Loucy (cell line): ENCODE data around the gene PRICKLE2.

Source experiments
- H2AFZ ChIP-seq: fragments of 200-600 bp; sonication (generic); 2 replicates; pipeline ENCODE4 v1.6.0; 2016; ENCODE audit warnings: antibody characterized with exemption, mild to moderate bottlenecking, low read length, moderate library complexity
- H3F3A ChIP-seq: fragments of 200-600 bp; 2 replicates; pipeline ENCODE4 v1.6.0; 2016; ENCODE audit warnings: antibody characterized with exemption, low read depth, mild to moderate bottlenecking
- H3K27me3 ChIP-seq: fragments of 200-600 bp; sonication (generic); 2 replicates; pipeline ENCODE4 v1.6.1; 2014; ENCODE audit warnings: low read length, mild to moderate bottlenecking; ENCODE audit not compliant: insufficient read depth, poor library complexity, severe bottlenecking
- H3K36me3 ChIP-seq: fragments of 200-600 bp; sonication (generic); 2 replicates; pipeline ENCODE4 v1.6.1; 2016; ENCODE audit warnings: low read length; ENCODE audit not compliant: insufficient read depth
- H3K4me1 ChIP-seq: fragments of 200-600 bp; sonication (generic); 2 replicates; pipeline ENCODE4 v1.5.1; 2014; ENCODE audit warnings: low read length, mild to moderate bottlenecking; ENCODE audit not compliant: insufficient read depth, poor library complexity, severe bottlenecking
- H3K4me2 ChIP-seq: fragments of 200-600 bp; sonication (generic); 2 replicates; pipeline ENCODE4 v1.6.0; 2014; ENCODE audit warnings: antibody characterized with exemption, low read length, low read depth, mild to moderate bottlenecking; ENCODE audit not compliant: poor library complexity, severe bottlenecking
- H3K4me3 ChIP-seq: fragments of 200-600 bp; sonication (generic); 2 replicates; pipeline ENCODE4 v1.5.1; 2014; ENCODE audit warnings: low read length, mild to moderate bottlenecking, mixed read lengths; ENCODE audit not compliant: poor library complexity, severe bottlenecking
- H3K79me2 ChIP-seq: fragments of 200-600 bp; sonication (generic); 2 replicates; pipeline ENCODE4 v1.6.1; 2014; ENCODE audit warnings: low read length; ENCODE audit not compliant: insufficient read depth
- H3K9ac ChIP-seq: fragments of 200-600 bp; sonication (generic); 2 replicates; pipeline ENCODE4 v1.6.0; 2014; ENCODE audit warnings: mild to moderate bottlenecking, low read depth, low read length, moderate library complexity; ENCODE audit not compliant: poor library complexity, severe bottlenecking
- H3K9me2 ChIP-seq: fragments of 200-600 bp; sonication (generic); replicated peaks from 2 replicates; pipeline ENCODE4 v1.6.1; 2016; ENCODE audit warnings: low read depth, low read length, mixed read lengths
- H3K9me3 ChIP-seq: fragments of 200-600 bp; sonication (generic); 2 replicates; pipeline ENCODE4 v1.6.1; 2014; ENCODE audit warnings: mild to moderate bottlenecking, antibody characterized with exemption, low read length, low read depth; ENCODE audit not compliant: insufficient read depth
- H4K20me1 ChIP-seq: fragments of 200-600 bp; sonication (generic); 2 replicates; pipeline ENCODE4 v1.6.0; 2014; ENCODE audit warnings: antibody characterized with exemption, low read length, mild to moderate bottlenecking; ENCODE audit not compliant: insufficient read depth, poor library complexity, severe bottlenecking
- EZH2phosphoT487 ChIP-seq: fragments of 200-600 bp; IDR thresholded peaks from 2 replicates; pipeline ENCODE4 v1.6.1; 2018; ENCODE audit warnings: antibody characterized with exemption, mild to moderate bottlenecking, moderate library complexity, borderline replicate concordance
- TF ChIP-seq, protein P1 (sequence below): fragments of 200-600 bp; sonication (generic); conservative IDR thresholded peaks from 2 replicates; pipeline ENCODE4 v1.5.1; 2014; ENCODE audit warnings: mild to moderate bottlenecking, antibody characterized with exemption, low read length

The PRICKLE2 gene

DNA sequence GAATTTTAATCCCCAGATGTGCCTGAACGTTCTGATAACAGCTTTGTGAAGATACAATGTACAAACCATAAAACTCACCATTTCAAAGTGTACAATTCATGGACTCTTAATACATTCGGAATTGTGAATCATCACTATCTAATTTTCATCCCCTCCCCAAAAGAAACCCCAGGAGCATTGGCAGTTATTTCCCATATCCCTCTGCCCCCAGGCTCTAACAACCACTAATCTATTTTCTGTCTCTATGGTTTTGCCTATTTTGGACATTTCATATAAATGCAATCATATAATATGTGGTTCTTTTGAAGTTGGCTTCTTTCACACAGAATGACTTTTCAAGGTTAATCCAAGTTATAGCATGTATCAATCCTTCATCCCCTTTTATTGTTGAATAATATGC is 25.3 kb downstream of the PRICKLE2 start:
- no peaks in the 10 kb centered on the region for H3K36me3 ChIP-seq
- H2AFZ ChIP-seq, result no peak overlapping the region
- H3K9me3 ChIP-seq, result no peaks in the 10 kb centered on the region
- H3K79me2 ChIP-seq, result no peaks in the 10 kb centered on the region
- H3K4me1 ChIP-seq, result no peaks in the 10 kb centered on the region
- no peak overlapping the region for H3K4me3 ChIP-seq
- H3K27me3 ChIP-seq, result no peaks in the 10 kb centered on the region
- no peak overlapping the region for H3K4me2 ChIP-seq
- H3K9ac ChIP-seq, result no peak overlapping the region
- no peaks in the 10 kb centered on the region for H4K20me1 ChIP-seq
- no peaks in the 10 kb centered on the region for H3K9me2 ChIP-seq
- no peaks in the 10 kb centered on the region for H3F3A ChIP-seq
- TF ChIP-seq EZH2phosphoT487, result no peak
- TF ChIP-seq, protein P1, sequence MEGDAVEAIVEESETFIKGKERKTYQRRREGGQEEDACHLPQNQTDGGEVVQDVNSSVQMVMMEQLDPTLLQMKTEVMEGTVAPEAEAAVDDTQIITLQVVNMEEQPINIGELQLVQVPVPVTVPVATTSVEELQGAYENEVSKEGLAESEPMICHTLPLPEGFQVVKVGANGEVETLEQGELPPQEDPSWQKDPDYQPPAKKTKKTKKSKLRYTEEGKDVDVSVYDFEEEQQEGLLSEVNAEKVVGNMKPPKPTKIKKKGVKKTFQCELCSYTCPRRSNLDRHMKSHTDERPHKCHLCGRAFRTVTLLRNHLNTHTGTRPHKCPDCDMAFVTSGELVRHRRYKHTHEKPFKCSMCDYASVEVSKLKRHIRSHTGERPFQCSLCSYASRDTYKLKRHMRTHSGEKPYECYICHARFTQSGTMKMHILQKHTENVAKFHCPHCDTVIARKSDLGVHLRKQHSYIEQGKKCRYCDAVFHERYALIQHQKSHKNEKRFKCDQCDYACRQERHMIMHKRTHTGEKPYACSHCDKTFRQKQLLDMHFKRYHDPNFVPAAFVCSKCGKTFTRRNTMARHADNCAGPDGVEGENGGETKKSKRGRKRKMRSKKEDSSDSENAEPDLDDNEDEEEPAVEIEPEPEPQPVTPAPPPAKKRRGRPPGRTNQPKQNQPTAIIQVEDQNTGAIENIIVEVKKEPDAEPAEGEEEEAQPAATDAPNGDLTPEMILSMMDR, result no peak

DNA sequence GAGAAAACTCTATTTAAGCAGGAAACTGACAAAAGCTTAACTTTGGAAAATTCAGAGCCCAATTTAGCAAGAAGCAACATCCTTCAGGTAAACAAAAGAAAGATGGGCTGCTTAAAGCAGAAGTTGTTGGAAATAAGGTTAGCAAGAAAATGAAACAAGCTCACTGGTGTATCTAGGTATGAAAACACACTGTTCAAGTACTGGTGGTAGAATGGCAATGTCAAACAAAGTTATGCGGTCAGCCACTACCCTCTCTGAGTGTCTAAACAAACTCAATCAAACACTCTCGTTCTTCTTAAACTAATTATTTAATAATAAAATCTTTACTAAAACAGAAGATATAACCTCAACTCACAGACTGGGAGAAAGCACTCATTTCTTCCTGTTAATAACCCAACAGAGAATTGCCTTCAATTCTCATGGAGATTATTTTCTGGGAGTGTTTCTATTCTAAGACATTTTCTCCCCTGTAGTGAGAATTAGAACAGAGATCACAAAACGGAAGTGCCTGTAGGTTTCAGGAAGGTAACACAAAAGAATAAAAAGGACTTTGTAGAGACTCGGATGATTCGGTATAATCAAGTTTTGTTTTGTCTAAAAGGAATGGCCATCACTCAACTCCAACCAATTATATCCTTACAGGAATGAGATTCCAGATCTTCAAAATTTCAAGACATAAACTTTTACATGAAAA is 28.9 kb downstream of the PRICKLE2 start:
- no peak overlapping the region for H3K9ac ChIP-seq
- H3F3A ChIP-seq, result no peaks in the 10 kb centered on the region
- no peak overlapping the region for H3K4me3 ChIP-seq
- no peaks in the 10 kb centered on the region for H4K20me1 ChIP-seq
- peaks cover 5% of the 10 kb centered on the region; the same call in 1 of the 2 replicates for H3K9me3 ChIP-seq
- H3K36me3 ChIP-seq, result no peaks in the 10 kb centered on the region
- no peaks in the 10 kb centered on the region for H3K79me2 ChIP-seq
- no peak overlapping the region for H2AFZ ChIP-seq
- no peaks in the 10 kb centered on the region for H3K9me2 ChIP-seq
- no peaks in the 10 kb centered on the region for H3K4me1 ChIP-seq
- no peak overlapping the region for H3K4me2 ChIP-seq
- no peak for TF ChIP-seq EZH2phosphoT487
- TF ChIP-seq, protein P1, result no peak
- no peaks in the 10 kb centered on the region for H3K27me3 ChIP-seq

DNA sequence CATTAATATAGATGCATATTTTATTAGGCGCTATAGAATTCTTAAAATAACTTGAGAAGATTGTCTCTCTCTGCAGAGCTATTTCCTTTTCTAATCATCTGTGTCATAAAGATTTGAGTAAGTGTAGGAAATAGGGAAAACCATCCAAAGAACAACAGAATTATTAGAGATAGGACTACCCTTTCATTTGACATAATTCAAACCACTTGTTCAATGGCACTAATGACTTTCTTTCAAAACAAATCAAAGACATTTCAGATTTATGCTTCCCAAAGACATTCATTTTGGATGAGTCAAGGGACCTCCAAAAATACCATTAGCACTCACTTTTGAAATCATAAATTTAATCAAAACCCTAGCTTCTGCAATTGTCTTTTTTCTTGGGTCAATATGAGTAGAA is 29.5 kb downstream of the PRICKLE2 start:
- Histone ChIP-seq H3K9me3 (peaks cover 5% of the 10 kb centered on the region; the same call in 1 of the 2 replicates), H3K27me3 (no peaks in the 10 kb centered on the region), H3F3A (no peaks in the 10 kb centered on the region), H3K79me2 (no peaks in the 10 kb centered on the region), H3K4me2 (no peak overlapping the region), H3K4me3 (no peak overlapping the region), H3K9ac (no peak overlapping the region), H3K9me2 (no peaks in the 10 kb centered on the region), H3K4me1 (no peaks in the 10 kb centered on the region), H4K20me1 (no peaks in the 10 kb centered on the region), H2AFZ (no peak overlapping the region), H3K36me3 (no peaks in the 10 kb centered on the region)
- TF ChIP-seq, protein P1, result no peak
- no peak for TF ChIP-seq EZH2phosphoT487
